Measurements from ENCODE around the gene RNF150.

GRCh38 chr4:140818433-140818832 is 314.8 kb downstream of the RNF150 start:
- no peak for TF ChIP-seq CTCF (IDR thresholded peaks at IDR 0.05)
- TF ChIP-seq POLR2A (IDR thresholded peaks at IDR 0.05) = no peak

All from uterus (tissue), 2 donors.